PC-3 (cell line): Measurements from ENCODE around the gene SLC24A3.

Source experiments
- EZH2phosphoT487 ChIP-seq: fragments of 300-600 bp; sonication (generic); IDR thresholded peaks from 2 replicates; pipeline ENCODE4 v1.6.1; 2018; ENCODE audit warnings: mild to moderate bottlenecking, antibody characterized with exemption, low read length, borderline replicate concordance
- TF ChIP-seq, protein P1 (sequence below): fragments of 300-600 bp; sonication (generic); conservative IDR thresholded peaks from 2 replicates; pipeline ENCODE4 v1.5.1; 2017; ENCODE audit warnings: antibody characterized with exemption, low read depth, mild to moderate bottlenecking, low read length

DNA sequence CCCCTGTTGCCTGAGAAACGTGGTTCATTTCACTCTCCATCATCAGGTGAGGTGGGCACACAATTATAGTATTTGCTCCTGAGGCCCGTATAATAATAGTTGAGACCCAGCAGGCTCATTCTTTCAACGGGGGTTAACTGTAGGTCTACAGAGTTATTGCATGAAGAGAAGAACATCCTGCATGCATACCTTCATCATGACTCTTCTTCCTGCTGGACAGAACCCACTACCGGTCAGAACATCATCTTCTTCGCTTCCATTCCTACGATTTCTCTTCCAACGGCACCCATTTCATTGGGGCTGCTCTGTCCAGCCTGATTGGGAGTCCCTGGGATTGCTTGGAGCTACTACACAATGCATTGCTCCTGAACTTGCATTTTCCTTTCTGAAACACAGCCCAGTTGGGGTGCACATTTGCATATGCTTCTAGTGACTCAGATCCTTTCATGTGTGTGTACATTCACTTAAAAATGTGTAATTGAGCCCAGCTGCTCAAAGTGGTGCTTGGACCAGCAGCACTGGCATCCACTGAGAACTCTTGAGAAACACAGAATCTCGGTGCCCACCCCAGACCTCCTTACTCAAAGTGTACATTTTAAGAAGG, 57.4 kb downstream of the SLC24A3 start:
- TF ChIP-seq, protein P1, sequence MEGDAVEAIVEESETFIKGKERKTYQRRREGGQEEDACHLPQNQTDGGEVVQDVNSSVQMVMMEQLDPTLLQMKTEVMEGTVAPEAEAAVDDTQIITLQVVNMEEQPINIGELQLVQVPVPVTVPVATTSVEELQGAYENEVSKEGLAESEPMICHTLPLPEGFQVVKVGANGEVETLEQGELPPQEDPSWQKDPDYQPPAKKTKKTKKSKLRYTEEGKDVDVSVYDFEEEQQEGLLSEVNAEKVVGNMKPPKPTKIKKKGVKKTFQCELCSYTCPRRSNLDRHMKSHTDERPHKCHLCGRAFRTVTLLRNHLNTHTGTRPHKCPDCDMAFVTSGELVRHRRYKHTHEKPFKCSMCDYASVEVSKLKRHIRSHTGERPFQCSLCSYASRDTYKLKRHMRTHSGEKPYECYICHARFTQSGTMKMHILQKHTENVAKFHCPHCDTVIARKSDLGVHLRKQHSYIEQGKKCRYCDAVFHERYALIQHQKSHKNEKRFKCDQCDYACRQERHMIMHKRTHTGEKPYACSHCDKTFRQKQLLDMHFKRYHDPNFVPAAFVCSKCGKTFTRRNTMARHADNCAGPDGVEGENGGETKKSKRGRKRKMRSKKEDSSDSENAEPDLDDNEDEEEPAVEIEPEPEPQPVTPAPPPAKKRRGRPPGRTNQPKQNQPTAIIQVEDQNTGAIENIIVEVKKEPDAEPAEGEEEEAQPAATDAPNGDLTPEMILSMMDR = no peak
- no peak for TF ChIP-seq EZH2phosphoT487
